ENCODE results near the gene GLDC.
"Not testable (repeated sequence)": the region's sequence is repeated elsewhere in the genome, so short reads cannot be mapped to it uniquely, and the experiment has no call there.

The GLDC gene

GRCh38 chr9:6645355-6646292, at the start of gene GLDC:
GLDC (minus strand) TSS chr9:6645729; CDS start chr9:6645499, 230 bp downstream.
- peak; percentile 40 for DNase-seq

GRCh38 chr9:6692881-6693361, 47.4 kb upstream of the GLDC start:
- ATAC-seq (no peak), DNase-seq (no peak)

More at GRCh38 chr9:6645355-6646292, at the start of gene GLDC:
- ATAC-seq: peak; percentile 54

- DNase-seq: no peak
- ATAC-seq: no peak
These were observed 46.9 kb upstream of the GLDC start for GRCh38 chr9:6692433-6692832.

- not testable (repeated sequence) for ATAC-seq, DNase-seq
These were observed 45.1 kb upstream of the GLDC start for GRCh38 chr9:6690675-6691070.

GRCh38 chr9:6689893-6690674, 44.6 kb upstream of the GLDC start:
- DNase-seq (no peak), ATAC-seq (no peak)

GRCh38 chr9:6687180-6687579, 41.7 kb upstream of the GLDC start:
- ATAC-seq (no peak), DNase-seq (no peak)

- DNase-seq: no peak
- no peak for ATAC-seq
These were observed 40.9 kb upstream of the GLDC start for GRCh38 chr9:6686396-6686795.

- ATAC-seq (no peak), DNase-seq (peak; percentile 17)
These were observed 36.5 kb upstream of the GLDC start for GRCh38 chr9:6681957-6682501.

GRCh38 chr9:6681147-6681956, 35.8 kb upstream of the GLDC start:
- ATAC-seq (peak; percentile 96), DNase-seq (peak; percentile 93)

GRCh38 chr9:6680797-6681146, 35.2 kb upstream of the GLDC start:
- peak; percentile 75 for DNase-seq
- peak; percentile 60 for ATAC-seq

- no peak for DNase-seq
- no peak for ATAC-seq
These were observed 32.3 kb upstream of the GLDC start for GRCh38 chr9:6677803-6678202.

- DNase-seq (no peak), ATAC-seq (no peak)
These were observed 30.9 kb upstream of the GLDC start for GRCh38 chr9:6676254-6676921.

- DNase-seq: no peak
- ATAC-seq: no peak
These were observed 29.7 kb upstream of the GLDC start for GRCh38 chr9:6675268-6675667.

- DNase-seq (no peak), ATAC-seq (no peak)
These were observed 27.9 kb upstream of the GLDC start for GRCh38 chr9:6673326-6674025.

GRCh38 chr9:6672118-6672517, 26.6 kb upstream of the GLDC start:
- DNase-seq (no peak), ATAC-seq (no peak)

GRCh38 chr9:6671416-6671815, 25.9 kb upstream of the GLDC start:
- ATAC-seq: no peak

GRCh38 chr9:6669881-6670280, 24.4 kb upstream of the GLDC start:
- no peak for DNase-seq
- no peak for ATAC-seq

More at GRCh38 chr9:6671416-6671815, 25.9 kb upstream of the GLDC start:
- DNase-seq: no peak

GRCh38 chr9:6667633-6668280, 22.2 kb upstream of the GLDC start:
- DNase-seq: no peak
- ATAC-seq: no peak

GRCh38 chr9:6667080-6667479, 21.6 kb upstream of the GLDC start:
- DNase-seq (no peak), ATAC-seq (no peak)

GRCh38 chr9:6665628-6666027, 20.1 kb upstream of the GLDC start:
- ATAC-seq (no peak), DNase-seq (no peak)
